Measurements from ENCODE around the gene TRERF1.

TRERF1 gene

DNA sequence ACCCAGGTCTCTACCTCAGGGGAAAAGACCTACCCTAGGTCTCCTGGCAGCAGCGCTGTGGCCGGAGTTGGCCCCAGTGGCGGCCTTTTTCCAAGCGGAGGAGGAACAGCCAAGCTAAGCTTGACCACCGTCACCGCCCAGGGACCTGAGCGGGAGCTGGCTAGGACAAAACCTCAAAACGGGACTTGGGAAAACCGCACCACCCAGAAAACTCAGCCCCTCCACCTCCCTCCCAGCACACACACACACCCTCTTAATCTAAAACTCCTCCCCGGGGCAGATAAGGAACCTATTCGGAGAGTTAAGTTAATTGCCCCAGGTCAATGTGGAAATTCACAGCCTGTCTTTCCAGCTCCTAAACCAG lies 2.7 kb upstream of the TRERF1 start:
- no peak for DNase-seq (ENCODE audit: low read depth)
- H3K4me3 ChIP-seq (ENCODE audit: low read length), result peak overlapping the region; percentile 83
- TF ChIP-seq, protein P1, sequence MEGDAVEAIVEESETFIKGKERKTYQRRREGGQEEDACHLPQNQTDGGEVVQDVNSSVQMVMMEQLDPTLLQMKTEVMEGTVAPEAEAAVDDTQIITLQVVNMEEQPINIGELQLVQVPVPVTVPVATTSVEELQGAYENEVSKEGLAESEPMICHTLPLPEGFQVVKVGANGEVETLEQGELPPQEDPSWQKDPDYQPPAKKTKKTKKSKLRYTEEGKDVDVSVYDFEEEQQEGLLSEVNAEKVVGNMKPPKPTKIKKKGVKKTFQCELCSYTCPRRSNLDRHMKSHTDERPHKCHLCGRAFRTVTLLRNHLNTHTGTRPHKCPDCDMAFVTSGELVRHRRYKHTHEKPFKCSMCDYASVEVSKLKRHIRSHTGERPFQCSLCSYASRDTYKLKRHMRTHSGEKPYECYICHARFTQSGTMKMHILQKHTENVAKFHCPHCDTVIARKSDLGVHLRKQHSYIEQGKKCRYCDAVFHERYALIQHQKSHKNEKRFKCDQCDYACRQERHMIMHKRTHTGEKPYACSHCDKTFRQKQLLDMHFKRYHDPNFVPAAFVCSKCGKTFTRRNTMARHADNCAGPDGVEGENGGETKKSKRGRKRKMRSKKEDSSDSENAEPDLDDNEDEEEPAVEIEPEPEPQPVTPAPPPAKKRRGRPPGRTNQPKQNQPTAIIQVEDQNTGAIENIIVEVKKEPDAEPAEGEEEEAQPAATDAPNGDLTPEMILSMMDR (conservative IDR thresholded peaks at IDR 0.05; ENCODE audit: low read depth, low read length), result no peak

DNA sequence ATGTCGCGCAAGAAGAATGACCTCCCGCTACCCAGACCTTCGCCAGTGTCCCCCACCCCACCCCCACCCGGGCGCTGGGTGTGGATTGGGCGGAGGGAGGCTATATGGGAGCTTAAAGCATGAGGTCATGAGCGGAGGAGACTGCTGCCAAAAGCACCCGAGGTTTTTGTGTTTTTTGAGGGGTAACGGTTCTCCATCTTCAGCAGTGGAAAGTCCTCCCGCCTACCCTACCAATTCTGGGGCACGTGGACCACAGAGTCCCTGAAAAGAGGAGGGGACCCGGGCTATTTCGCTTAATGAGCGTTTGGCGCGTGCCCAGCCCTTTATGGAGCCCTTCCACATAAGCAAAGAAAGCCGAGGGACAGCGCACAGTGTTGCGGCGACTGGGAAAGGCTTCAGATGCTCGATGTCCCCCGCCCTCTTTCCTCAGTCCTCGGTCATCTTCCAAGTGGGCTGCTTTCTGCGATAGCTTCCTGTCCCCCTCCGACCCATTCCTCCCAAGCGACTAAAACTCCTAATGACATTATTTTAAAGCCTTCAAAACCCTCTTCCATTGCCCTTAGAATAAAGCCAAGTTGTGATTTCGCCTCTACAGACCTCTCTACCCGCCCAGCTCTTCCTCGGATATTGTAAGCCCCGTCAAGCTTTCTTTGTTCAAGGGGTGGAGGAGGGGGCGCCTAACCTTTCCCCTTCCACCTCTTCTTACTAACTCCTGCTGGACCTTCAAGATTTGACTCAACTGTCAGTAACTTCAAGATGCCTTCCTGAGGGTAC lies 2.1 kb upstream of the TRERF1 start:
- TF ChIP-seq, protein P1 (conservative IDR thresholded peaks at IDR 0.05; ENCODE audit: low read depth, low read length), result no peak
- H3K4me3 ChIP-seq (ENCODE audit: low read length), result peak overlapping the region; percentile 83
- DNase-seq (ENCODE audit: low read depth), result no peak

DNA sequence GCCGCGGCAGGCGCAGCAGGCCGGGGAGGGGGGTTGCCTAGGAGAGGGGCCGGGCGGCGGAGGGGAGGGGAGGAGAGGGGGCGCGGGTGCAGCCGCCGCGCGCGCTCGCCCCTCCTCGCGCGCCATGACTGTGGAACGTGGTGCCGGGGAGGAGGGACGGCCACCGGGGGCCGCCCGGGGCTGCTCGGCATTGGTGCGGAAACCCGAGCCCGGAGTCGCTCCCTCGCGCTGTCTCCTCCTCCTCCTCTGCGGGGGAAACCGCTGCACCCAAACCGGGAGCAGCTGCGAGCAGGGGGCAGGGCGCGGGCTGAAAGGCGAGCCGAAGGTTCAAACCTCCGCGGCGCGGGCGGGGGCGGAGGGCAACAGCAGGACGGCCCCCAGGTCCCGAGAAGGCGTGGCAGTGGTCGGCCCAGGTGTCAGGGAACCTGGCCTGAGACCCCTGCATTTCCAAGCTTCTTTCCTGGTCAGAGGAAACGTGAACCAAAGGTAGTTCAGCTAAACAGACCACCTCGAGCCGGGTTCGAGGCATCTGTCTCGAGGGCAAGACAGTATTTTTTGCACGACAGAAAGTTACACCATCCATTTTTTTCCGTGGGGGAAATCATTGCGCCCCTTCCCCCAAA lies 1.4 kb upstream of the TRERF1 start:
- DNase-seq (ENCODE audit: low read depth), result peak; percentile 52
- TF ChIP-seq, protein P1 (conservative IDR thresholded peaks at IDR 0.05; ENCODE audit: low read depth, low read length), result no peak
- peak overlapping the region; percentile 83 for H3K4me3 ChIP-seq (ENCODE audit: low read length)

DNA sequence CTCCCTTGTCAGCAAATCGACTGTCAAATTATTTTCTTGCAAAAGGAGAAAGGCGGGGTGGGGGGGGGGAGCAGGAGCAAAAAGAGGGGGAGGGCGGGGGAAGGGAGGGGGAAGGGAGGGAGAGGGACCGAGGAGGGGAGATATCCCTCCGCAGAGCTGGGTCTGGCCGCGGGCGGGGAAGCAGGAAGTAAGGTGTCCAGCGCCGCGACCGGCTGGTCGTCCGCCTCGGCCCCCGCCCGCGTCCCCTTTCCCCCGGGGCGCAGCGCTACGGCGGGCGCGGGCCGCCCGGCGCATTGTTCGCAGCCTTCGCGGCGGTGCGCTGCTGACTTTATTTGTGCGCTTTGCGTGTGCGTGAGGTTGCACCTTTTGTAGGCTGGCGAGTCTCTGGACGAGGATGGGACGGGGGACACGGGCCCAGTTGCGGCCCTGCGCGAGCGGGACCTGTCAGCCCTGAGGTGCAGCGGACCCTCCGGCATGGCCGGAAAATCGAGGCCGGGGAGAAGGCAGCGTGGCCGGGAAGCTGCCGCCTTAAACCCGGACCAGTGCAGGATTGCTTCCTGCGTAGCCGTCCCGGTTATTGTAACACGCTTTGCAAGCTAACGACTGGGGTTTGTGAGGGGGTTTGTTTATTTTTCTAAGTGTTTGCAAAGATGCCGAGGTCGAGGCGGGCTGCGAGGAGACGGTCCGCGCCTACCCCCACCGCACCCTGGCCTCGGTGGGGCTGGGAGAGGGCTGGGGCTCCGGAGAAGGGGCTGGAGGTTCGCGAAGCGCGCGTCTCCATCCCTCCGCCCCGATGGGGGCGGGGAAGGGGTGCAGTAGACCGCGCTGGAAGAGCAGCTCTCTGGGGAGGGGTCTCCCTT lies 675 bp upstream of the TRERF1 start:
- TF ChIP-seq, protein P1 (conservative IDR thresholded peaks at IDR 0.05; ENCODE audit: low read depth, low read length), result no peak
- peak; percentile 56 for DNase-seq (ENCODE audit: low read depth)
- peak overlapping the region; percentile 83 for H3K4me3 ChIP-seq (ENCODE audit: low read length)

DNA sequence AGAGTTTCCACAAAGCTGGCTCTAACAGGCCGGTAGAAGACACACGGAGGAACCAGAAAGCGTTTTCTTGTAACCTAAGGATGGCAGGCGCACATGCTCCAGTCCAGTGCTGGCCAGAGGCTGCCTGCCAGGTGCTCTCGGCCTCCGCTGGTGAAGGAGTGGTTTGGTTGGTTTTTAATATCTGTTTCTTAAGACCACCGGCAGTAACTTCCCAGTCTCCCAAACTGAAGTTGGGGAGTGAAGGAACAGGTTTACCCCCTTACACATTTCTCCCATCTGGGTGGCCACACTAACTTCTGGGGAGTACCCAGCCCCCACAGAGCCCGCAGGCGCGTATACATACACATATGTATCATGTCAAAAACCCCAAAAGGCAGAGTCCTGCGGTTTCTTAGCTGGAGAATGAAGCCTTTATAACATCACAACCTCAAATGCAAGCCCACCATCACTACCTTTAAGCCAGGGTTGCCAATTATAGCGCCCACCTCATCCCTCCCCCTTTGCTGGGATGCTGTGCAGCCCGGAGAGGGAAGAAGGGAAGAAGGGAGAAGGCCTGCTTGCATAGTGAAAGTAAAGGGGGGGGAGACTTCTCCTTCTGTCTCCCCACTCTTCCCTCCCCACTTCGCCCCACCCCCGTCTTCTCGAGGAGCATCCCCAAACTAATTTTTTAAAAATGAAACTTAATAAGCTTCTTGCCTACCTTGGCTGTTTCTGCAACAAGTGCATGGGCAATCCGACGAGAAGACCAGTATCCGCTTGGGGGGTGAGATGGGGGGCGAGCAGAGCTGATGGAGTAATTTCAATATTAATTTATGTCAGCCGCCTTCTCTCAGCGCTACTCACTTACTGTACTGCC lies 1.0 kb downstream of the TRERF1 start:
- TF ChIP-seq, protein P1 (conservative IDR thresholded peaks at IDR 0.05; ENCODE audit: low read depth, low read length), result no peak
- H3K4me3 ChIP-seq (ENCODE audit: low read length), result peak overlapping the region; percentile 83
- DNase-seq (ENCODE audit: low read depth), result no peak

DNA sequence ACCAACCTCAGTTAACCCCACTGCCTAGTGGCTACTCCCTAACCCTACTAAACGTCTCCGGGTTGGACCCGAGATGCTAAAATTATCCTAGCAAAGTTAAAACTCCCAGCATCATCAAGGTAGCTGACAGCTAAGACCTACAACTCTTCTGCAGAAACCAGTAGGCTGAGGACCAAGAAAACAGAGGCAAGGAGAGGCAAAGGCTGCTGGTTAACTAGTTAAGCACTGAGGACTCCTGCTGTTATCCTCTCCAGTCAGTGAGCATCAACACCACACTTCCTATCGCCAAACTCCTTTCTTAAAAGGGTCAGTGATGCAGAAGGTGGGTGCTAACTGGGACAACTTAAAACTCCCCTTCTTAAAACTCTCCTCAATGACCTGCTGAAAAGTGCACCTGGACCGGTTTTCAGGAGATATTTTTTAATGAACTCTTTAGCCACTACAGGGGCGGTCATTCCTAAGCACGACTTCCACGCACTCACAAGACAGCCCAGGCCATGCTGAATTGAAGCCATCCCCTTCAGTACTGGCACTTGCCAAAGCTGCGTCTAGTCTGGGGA lies 1.7 kb downstream of the TRERF1 start:
- no peak for DNase-seq (ENCODE audit: low read depth)
- peak overlapping the region; percentile 83 for H3K4me3 ChIP-seq (ENCODE audit: low read length)
- TF ChIP-seq, protein P1 (conservative IDR thresholded peaks at IDR 0.05; ENCODE audit: low read depth, low read length), result no peak

All from retinal pigment epithelial cell (primary cell).